HepG2 (cell line): Measurements from ENCODE around the gene NFS1. TPM values are rescaled to one million over a fixed set of nuclear protein-coding genes. Genes with fewer than 3 reads are reported as not detected.

Source experiments
- AKAP8 ChIP-seq: sonication (generic); formaldehyde crosslinking; IDR thresholded peaks from 2 replicates; pipeline ENCODE4 v1.5.1; 2020; ENCODE audit warnings: mild to moderate bottlenecking, missing genetic modification reagents
- ATF7-NPFF ChIP-seq: sonication (generic); formaldehyde crosslinking; IDR thresholded peaks from 2 replicates; pipeline ENCODE4 v1.8.1; 2023; ENCODE audit warnings: mild to moderate bottlenecking, low read depth, missing genetic modification reagents, moderate library complexity
- CBX2 ChIP-seq, 2 experiments: fragments of 200-600 bp in 1 of 2; sonication (generic); formaldehyde crosslinking in 1 of 2; IDR thresholded peaks; 2 replicates each; pipeline versions ENCODE4 v1.7.0 to v1.8.1; 2018 to 2022; ENCODE audit warnings: low read depth in 2 of 2, low read length in 1 of 2, mild to moderate bottlenecking in 1 of 2, missing genetic modification reagents in 1 of 2
- DNMT3B ChIP-seq: conservative IDR thresholded peaks from 2 replicates; pipeline ENCODE4 v1.6.1; 2016; ENCODE audit warnings: missing biosample characterization, control low read depth
- GABPB1 ChIP-seq: IDR thresholded peaks from 2 replicates; pipeline ENCODE4 v1.6.1; 2016; ENCODE audit warnings: mild to moderate bottlenecking, missing genetic modification reagents, moderate library complexity, missing compliant biosample characterization
- GTF2F1 ChIP-seq: fragments of 150-350 bp; IDR thresholded peaks from 2 replicates; pipeline ENCODE4 v1.6.1; 2014; ENCODE audit warnings: low read length
- HIC2 ChIP-seq: sonication (generic); formaldehyde crosslinking; IDR thresholded peaks from 2 replicates; pipeline ENCODE4 v1.9.0; 2022; ENCODE audit warnings: low read depth, missing genetic modification reagents
- MEF2D ChIP-seq: sonication (generic); formaldehyde crosslinking; IDR thresholded peaks from 2 replicates; pipeline ENCODE4 v1.5.1; 2020; ENCODE audit warnings: mild to moderate bottlenecking, missing genetic modification reagents
- NR2C2 ChIP-seq: sonication (generic); formaldehyde crosslinking; IDR thresholded peaks from 2 replicates; pipeline ENCODE4 v1.4.0; 2020; ENCODE audit warnings: missing genetic modification reagents, mild to moderate bottlenecking, moderate library complexity, borderline replicate concordance
- RARA ChIP-seq: IDR thresholded peaks from 2 replicates; pipeline ENCODE4 v1.6.1; 2016; ENCODE audit warnings: missing genetic modification reagents, missing compliant biosample characterization
- RCOR2 ChIP-seq: IDR thresholded peaks from 2 replicates; pipeline ENCODE4 v1.6.1; 2016; ENCODE audit warnings: missing biosample characterization, missing genetic modification reagents
- RELA ChIP-seq: sonication (generic); formaldehyde crosslinking; IDR thresholded peaks from 2 replicates; pipeline ENCODE4 v1.4.0; 2020; ENCODE audit warnings: missing genetic modification reagents
- SMAD9 ChIP-seq: sonication (generic); formaldehyde crosslinking; IDR thresholded peaks from 2 replicates; pipeline ENCODE4 v1.5.1; 2020; ENCODE audit warnings: mild to moderate bottlenecking, missing genetic modification reagents
- TBL1XR1 ChIP-seq: fragments of 150-350 bp; IDR thresholded peaks from 2 replicates; pipeline ENCODE4 v1.6.1; 2014; ENCODE audit warnings: borderline replicate concordance, low read length; ENCODE audit not compliant: partially characterized antibody
- ZBTB33 ChIP-seq: sonication (generic); formaldehyde crosslinking; IDR thresholded peaks from 2 replicates; pipeline ENCODE4 v1.4.0; 2020; ENCODE audit warnings: missing genetic modification reagents
- ZFP36 ChIP-seq: fragments of 150-350 bp; IDR thresholded peaks from 2 replicates; pipeline ENCODE4 v1.6.1; 2018; ENCODE audit warnings: borderline replicate concordance, low read length, low read depth; ENCODE audit not compliant: partially characterized antibody
- ZFP36L2 ChIP-seq: sonication (generic); formaldehyde crosslinking; IDR thresholded peaks from 2 replicates; pipeline ENCODE4 v1.4.0; 2020; ENCODE audit warnings: missing genetic modification reagents
- ZNF136 ChIP-seq: sonication (generic); formaldehyde crosslinking; IDR thresholded peaks from 2 replicates; pipeline ENCODE4 v1.8.1; 2022; ENCODE audit warnings: low read depth, mild to moderate bottlenecking, moderate library complexity, missing genetic modification reagents
- ZNF296 ChIP-seq: sonication (generic); formaldehyde crosslinking; conservative IDR thresholded peaks from 2 replicates; pipeline ENCODE4 v1.5.0; 2020; ENCODE audit warnings: mild to moderate bottlenecking, missing genetic modification reagents
- ZNF598 ChIP-seq: sonication (generic); formaldehyde crosslinking; IDR thresholded peaks from 2 replicates; pipeline ENCODE4 v1.5.1; 2020; ENCODE audit warnings: mild to moderate bottlenecking, missing genetic modification reagents, borderline replicate concordance
- ZNF775 ChIP-seq: sonication (generic); formaldehyde crosslinking; IDR thresholded peaks from 2 replicates; pipeline ENCODE4 v1.4.0; 2020; ENCODE audit warnings: missing genetic modification reagents, mild to moderate bottlenecking, moderate library complexity, borderline replicate concordance
- polyA plus RNA-seq, 8 experiments: library from polyadenylated mRNA; depleted of rRNA in 3 of 8; stranded (reverse) in 7 of 8; unstranded in 1 of 8; fragments of >200 nt; fragmentation: Illumina TruSeq in 4 of 8; extraction: Trizol in 4 of 8; gene quantifications; 2 replicates each; pipeline versions ENCODE4 v1.2.1 to v1.2.3, GENCODE V29; 2011 to 2016; ENCODE audit warnings: low read depth in 4 of 8, missing spikeins in 1 of 8, mixed read lengths in 1 of 8; ENCODE audit not compliant: insufficient read depth in 1 of 8
- total RNA-seq, 5 experiments: library from RNA; depleted of rRNA; stranded (reverse); fragments of >200 nt; fragmentation: Illumina TruSeq; extraction: Trizol; gene quantifications; 2 replicates each; pipeline ENCODE4 v1.2.3, GENCODE V29; 2016; ENCODE audit warnings: low read depth in 1 of 5
- TF ChIP-seq, protein P1 (sequence below): sonication (generic); formaldehyde crosslinking; IDR thresholded peaks from 2 replicates; pipeline ENCODE4 v1.4.0; 2020; ENCODE audit warnings: missing genetic modification reagents, mild to moderate bottlenecking, borderline replicate concordance

Gene NFS1
- total and polyA plus RNA-seq, 2 of the 13 experiments (the other 11 are each of a cell fraction or from before 2014, with no cell fraction given): 65.9 to 88.1 TPM

- TF ChIP-seq HIC2 (CRISPR knock-in tag) (no peak), ZNF296 (CRISPR knock-in tag) (no peak), RELA (no peak), ZNF136 (peak; percentile 61), RCOR2 (CRISPR knock-in tag) (peak; percentile 55; the same call in 1 of the 2 replicates), ZNF775 (CRISPR knock-in tag) (no peak), ZNF598 (CRISPR knock-in tag) (peak; percentile 73; the same call in 1 of the 2 replicates), ATF7-NPFF (CRISPR knock-in tag) (0 out of 2 replicates have a peak, but pooled peaks have one; percentile 51), NR2C2 (peak; percentile 50; the same call in 1 of the 2 replicates), ZFP36L2 (CRISPR knock-in tag) (peak; percentile 80; the same call in 1 of the 2 replicates), GTF2F1 (no peak), MEF2D (CRISPR knock-in tag) (0 out of 2 replicates have a peak, but pooled peaks have one; percentile 52), ZFP36 (no peak), RARA (peak; percentile 78), TBL1XR1 (peak; percentile 21), AKAP8 (no peak), CBX2 (IDR thresholded peaks at IDR 0.05; ENCODE audit: low read depth, low read length) (0 out of 2 replicates have a peak, but pooled peaks have one; percentile 7), CBX2 (CRISPR knock-in tag; IDR thresholded peaks at IDR 0.05; ENCODE audit: low read depth) (no peak), GABPB1 (CRISPR knock-in tag) (peak; percentile 34; the same call in 1 of the 2 replicates), SMAD9 (CRISPR knock-in tag) (0 out of 2 replicates have a peak, but pooled peaks have one; percentile 55), DNMT3B (CRISPR knock-in tag) (peak; percentile 53; the same call in 1 of the 2 replicates), ZBTB33 (CRISPR knock-in tag) (peak; percentile 80)
- TF ChIP-seq, protein P1, sequence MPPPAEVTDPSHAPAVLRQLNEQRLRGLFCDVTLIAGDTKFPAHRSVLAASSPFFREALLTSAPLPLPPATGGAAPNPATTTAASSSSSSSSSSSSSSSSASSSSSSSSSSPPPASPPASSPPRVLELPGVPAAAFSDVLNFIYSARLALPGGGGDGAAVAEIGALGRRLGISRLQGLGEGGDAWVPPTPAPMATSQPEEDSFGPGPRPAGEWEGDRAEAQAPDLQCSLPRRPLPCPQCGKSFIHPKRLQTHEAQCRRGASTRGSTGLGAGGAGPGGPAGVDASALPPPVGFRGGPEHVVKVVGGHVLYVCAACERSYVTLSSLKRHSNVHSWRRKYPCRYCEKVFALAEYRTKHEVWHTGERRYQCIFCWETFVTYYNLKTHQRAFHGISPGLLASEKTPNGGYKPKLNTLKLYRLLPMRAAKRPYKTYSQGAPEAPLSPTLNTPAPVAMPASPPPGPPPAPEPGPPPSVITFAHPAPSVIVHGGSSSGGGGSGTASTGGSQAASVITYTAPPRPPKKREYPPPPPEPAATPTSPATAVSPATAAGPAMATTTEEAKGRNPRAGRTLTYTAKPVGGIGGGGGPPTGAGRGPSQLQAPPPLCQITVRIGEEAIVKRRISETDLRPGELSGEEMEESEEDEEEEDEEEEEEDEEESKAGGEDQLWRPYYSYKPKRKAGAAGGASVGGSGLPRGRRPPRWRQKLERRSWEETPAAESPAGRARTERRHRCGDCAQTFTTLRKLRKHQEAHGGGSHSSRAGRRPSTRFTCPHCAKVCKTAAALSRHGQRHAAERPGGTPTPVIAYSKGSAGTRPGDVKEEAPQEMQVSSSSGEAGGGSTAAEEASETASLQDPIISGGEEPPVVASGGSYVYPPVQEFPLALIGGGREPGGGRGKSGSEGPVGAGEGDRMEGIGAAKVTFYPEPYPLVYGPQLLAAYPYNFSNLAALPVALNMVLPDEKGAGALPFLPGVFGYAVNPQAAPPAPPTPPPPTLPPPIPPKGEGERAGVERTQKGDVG (CRISPR knock-in tag): peak; percentile 25; the same call in 1 of the 2 replicates
Observed at GRCh38 chr20:35743693-35744491, 44.7 kb upstream of the NFS1 start (continued).
